OCI-LY7 (cell line): ENCODE results near the gene DLGAP1.

Experiments used
- EZH2phosphoT487 ChIP-seq: fragments of 200-600 bp; sonication (generic); IDR thresholded peaks from 2 replicates; pipeline ENCODE4 v1.6.1; 2018; ENCODE audit warnings: low read depth, borderline replicate concordance, mild to moderate bottlenecking, mixed run types, antibody characterized with exemption, low read length, moderate library complexity, mixed read lengths
- TF ChIP-seq, protein P1 (sequence below): fragments of 200-600 bp; sonication (generic); conservative IDR thresholded peaks from 2 replicates; pipeline ENCODE4 v1.5.1; 2014; ENCODE audit warnings: mild to moderate bottlenecking, antibody characterized with exemption, low read length, moderate library complexity, mixed read lengths

GRCh38 chr18:4417714-4418113, 37.4 kb downstream of the DLGAP1 start:
- TF ChIP-seq, protein P1, sequence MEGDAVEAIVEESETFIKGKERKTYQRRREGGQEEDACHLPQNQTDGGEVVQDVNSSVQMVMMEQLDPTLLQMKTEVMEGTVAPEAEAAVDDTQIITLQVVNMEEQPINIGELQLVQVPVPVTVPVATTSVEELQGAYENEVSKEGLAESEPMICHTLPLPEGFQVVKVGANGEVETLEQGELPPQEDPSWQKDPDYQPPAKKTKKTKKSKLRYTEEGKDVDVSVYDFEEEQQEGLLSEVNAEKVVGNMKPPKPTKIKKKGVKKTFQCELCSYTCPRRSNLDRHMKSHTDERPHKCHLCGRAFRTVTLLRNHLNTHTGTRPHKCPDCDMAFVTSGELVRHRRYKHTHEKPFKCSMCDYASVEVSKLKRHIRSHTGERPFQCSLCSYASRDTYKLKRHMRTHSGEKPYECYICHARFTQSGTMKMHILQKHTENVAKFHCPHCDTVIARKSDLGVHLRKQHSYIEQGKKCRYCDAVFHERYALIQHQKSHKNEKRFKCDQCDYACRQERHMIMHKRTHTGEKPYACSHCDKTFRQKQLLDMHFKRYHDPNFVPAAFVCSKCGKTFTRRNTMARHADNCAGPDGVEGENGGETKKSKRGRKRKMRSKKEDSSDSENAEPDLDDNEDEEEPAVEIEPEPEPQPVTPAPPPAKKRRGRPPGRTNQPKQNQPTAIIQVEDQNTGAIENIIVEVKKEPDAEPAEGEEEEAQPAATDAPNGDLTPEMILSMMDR, result no peak
- TF ChIP-seq EZH2phosphoT487, result no peak
